GM23338 (cell line): ENCODE data around the gene CCDC127.

ENCODE experiments used
- CREB1 ChIP-seq: fragments of 250-450 bp; sonication (Bioruptor Pico); IDR thresholded peaks from 2 replicates; pipeline ENCODE4 v1.5.0; 2020; ENCODE audit warnings: low read depth, mild to moderate bottlenecking, moderate library complexity
- EZH2 ChIP-seq: fragments of 200-600 bp; sonication (generic); IDR thresholded peaks from one replicate; pipeline ENCODE4 v1.8.0; 2017; ENCODE audit warnings: antibody characterized with exemption, mild to moderate bottlenecking, low read depth; ENCODE audit not compliant: unreplicated experiment
- EZH2phosphoT487 ChIP-seq: fragments of 200-600 bp; sonication (generic); IDR thresholded peaks from one replicate; pipeline ENCODE4 v1.8.1; 2018; ENCODE audit warnings: antibody characterized with exemption; ENCODE audit not compliant: unreplicated experiment
- JUNB ChIP-seq: IDR thresholded peaks from one replicate; pipeline ENCODE4 v1.6.1; 2016; ENCODE audit warnings: antibody characterized with exemption; ENCODE audit not compliant: unreplicated experiment
- POLR2AphosphoS5 ChIP-seq: IDR thresholded peaks from 2 replicates; pipeline ENCODE4 v1.6.1; 2016; ENCODE audit warnings: antibody characterized with exemption, low read depth
- REST ChIP-seq: IDR thresholded peaks from one replicate; pipeline ENCODE4 v1.6.1; 2018; ENCODE audit warnings: antibody characterized with exemption; ENCODE audit not compliant: unreplicated experiment
- ZNF114 ChIP-seq: fragments of 250-450 bp; sonication (Bioruptor Pico); IDR thresholded peaks from 2 replicates; pipeline ENCODE4 v1.5.0; 2020; ENCODE audit warnings: mild to moderate bottlenecking, moderate library complexity
- TF ChIP-seq, protein P1 (sequence below), 2 experiments: fragments of 200-600 bp in 1 of 2; sonication (generic) in 1 of 2; conservative IDR thresholded peaks; 2 replicates each; pipeline versions ENCODE4 v1.5.1 to v1.6.1; 2016 to 2017; ENCODE audit warnings: antibody characterized with exemption in 2 of 2, low read depth in 2 of 2, mild to moderate bottlenecking in 2 of 2, moderate library complexity in 1 of 2
- TF ChIP-seq, protein P2 (sequence below): IDR thresholded peaks from 2 replicates; pipeline ENCODE4 v1.6.1; 2016; ENCODE audit warnings: antibody characterized with exemption

GRCh38 chr5:204966-205670, 12.8 kb downstream of the CCDC127 start:
- TF ChIP-seq POLR2AphosphoS5 (no peak), EZH2 (no peak), CREB1 (no peak), ZNF114 (CRISPR knock-in tag) (no peak), EZH2phosphoT487 (no peak), REST (no peak), JUNB (no peak)
- TF ChIP-seq, protein P1, sequence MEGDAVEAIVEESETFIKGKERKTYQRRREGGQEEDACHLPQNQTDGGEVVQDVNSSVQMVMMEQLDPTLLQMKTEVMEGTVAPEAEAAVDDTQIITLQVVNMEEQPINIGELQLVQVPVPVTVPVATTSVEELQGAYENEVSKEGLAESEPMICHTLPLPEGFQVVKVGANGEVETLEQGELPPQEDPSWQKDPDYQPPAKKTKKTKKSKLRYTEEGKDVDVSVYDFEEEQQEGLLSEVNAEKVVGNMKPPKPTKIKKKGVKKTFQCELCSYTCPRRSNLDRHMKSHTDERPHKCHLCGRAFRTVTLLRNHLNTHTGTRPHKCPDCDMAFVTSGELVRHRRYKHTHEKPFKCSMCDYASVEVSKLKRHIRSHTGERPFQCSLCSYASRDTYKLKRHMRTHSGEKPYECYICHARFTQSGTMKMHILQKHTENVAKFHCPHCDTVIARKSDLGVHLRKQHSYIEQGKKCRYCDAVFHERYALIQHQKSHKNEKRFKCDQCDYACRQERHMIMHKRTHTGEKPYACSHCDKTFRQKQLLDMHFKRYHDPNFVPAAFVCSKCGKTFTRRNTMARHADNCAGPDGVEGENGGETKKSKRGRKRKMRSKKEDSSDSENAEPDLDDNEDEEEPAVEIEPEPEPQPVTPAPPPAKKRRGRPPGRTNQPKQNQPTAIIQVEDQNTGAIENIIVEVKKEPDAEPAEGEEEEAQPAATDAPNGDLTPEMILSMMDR (conservative IDR thresholded peaks at IDR 0.05; ENCODE audit: low read depth in 2 of 2) = no peak
- TF ChIP-seq, protein P2, sequence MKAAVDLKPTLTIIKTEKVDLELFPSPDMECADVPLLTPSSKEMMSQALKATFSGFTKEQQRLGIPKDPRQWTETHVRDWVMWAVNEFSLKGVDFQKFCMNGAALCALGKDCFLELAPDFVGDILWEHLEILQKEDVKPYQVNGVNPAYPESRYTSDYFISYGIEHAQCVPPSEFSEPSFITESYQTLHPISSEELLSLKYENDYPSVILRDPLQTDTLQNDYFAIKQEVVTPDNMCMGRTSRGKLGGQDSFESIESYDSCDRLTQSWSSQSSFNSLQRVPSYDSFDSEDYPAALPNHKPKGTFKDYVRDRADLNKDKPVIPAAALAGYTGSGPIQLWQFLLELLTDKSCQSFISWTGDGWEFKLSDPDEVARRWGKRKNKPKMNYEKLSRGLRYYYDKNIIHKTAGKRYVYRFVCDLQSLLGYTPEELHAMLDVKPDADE = no peak
